Stimulated activated CD4-positive, alpha-beta T cell treated with anti-CD3 and anti-CD28 coated beads, TNF-alpha, amount 100 ng/mL, for 1 hour (primary cell): ENCODE results near the gene SUN5.
"Not testable (repeated sequence)": the region's sequence is repeated elsewhere in the genome, so short reads cannot be mapped to it uniquely, and the experiment has no call there.

Source experiments
- DNase-seq, 3 donors: peaks; one replicate each; pipeline ENCODE4 v3.0.0-alpha.2; 2020; ENCODE audit warnings: low read depth in 3 of 3, low spot score in 1 of 3

The SUN5 gene

GRCh38 chr20:32965581-32966373 is 38.5 kb downstream of the SUN5 start:
- DNase-seq, result no peak

DNA sequence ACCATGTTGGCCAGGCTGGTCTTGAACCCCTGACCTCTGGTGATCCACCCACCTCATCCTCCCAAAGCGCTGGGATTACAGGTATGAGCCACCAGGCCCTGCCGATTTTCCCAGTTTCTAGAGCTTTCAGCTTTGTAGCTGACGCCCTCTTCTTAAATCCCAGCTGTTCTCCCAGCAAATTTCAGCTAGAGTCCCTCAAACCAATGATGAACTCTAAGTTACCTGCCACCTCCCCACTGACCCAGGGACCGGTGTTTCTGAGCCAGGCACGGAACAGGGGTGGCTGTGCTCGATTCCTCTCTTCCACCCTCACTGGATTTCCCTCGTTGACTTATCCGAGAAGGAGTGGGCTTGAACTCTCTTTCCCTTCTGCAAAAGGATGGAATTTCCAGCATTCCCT is 39.1 kb downstream of the SUN5 start:
- no peak for DNase-seq

DNA sequence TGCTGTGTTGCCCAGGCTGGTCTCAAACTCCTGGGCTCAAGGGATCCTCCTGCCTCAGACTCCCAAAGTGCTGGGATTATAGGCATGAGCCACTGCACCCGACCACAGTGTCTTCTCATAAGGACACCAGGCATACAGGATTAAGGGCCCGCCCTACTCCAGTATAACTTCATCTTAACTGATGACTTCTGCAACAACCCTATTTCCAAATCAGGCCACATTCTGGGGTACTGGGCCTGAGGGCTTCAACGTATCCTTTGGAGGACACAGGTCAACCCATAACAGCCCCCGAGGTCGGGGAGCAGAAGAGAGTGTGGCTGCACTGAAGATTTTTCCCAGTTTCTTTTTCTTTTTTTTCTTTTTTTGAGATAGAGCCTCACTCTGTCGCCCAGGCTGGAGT is 39.7 kb downstream of the SUN5 start:
- no peak for DNase-seq

- DNase-seq, result no peak
Measured at GRCh38 chr20:32963176-32963575, 41.1 kb downstream of the SUN5 start.

GRCh38 chr20:32962646-32963045 is 41.6 kb downstream of the SUN5 start:
- not testable (repeated sequence) for DNase-seq

GRCh38 chr20:32962053-32962452 is 42.2 kb downstream of the SUN5 start:
- no peak for DNase-seq

GRCh38 chr20:32960849-32961731 is 43.1 kb downstream of the SUN5 start:
- no peak for DNase-seq

DNA sequence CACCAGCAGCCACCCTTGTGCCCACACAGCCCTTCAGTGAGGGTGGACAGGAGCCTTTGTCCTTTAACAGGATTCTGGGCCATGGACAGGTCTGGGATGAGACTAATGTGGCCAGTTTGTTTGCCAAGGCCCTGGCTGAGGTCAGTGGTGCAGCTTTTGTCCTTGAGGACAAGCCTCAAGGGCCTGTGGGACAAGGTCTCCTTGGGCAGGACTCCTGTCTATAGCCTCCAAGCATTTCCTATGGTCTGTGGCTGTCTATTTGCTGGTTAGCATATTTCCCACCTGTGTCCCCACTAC is 44.1 kb downstream of the SUN5 start:
- no peak for DNase-seq

GRCh38 chr20:32959351-32960221 is 44.6 kb downstream of the SUN5 start:
- no peak for DNase-seq

DNA sequence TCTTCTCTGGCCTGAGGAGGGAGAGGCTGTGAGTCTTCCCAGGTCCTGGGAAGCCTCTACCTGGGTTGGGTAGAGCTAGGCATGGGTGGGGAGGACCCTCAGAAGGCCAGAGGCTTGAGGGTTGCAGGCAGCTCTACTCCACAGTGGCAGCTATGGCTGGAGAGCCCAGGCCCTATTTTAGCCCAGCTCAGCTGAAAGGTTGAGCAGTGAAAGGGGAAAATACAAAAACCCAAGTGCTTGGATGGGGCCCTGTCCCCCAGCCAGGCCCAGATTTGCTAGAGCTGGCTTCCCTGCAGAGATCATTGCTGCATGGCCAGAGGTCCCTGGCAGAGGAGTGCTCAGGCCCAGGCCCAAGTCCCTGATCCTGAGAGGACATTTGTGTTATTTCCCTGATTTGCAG is 45.7 kb downstream of the SUN5 start:
- no peak for DNase-seq

GRCh38 chr20:32957459-32957858 is 46.8 kb downstream of the SUN5 start:
- no peak for DNase-seq

GRCh38 chr20:32950539-32950938 is 53.7 kb downstream of the SUN5 start:
- DNase-seq, result not testable (repeated sequence)

DNA sequence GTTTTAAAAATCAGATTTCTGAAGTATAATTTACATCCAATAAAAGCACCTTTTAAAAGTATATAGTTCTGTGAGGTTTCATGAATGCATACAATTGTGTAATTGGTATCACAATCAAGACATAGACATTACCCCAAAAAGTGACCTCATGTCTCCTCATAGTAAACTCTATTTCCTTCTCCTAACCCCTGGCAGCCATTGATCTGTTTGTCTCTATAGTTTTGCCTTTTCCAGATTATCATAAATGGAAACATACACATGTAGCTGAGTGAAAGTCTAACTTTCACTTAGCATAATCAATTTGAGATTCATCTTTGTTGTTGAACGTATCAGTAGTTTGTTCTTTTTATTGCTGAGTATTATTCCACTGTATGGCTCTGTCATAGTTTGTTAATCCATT is 57.6 kb downstream of the SUN5 start:
- no peak for DNase-seq

GRCh38 chr20:32945710-32946221 is 58.5 kb downstream of the SUN5 start:
- no peak for DNase-seq

- no peak for DNase-seq
Measured at GRCh38 chr20:32943490-32944052, 60.7 kb downstream of the SUN5 start.

GRCh38 chr20:32941155-32941885 is 62.9 kb downstream of the SUN5 start:
- DNase-seq, result no peak

DNA sequence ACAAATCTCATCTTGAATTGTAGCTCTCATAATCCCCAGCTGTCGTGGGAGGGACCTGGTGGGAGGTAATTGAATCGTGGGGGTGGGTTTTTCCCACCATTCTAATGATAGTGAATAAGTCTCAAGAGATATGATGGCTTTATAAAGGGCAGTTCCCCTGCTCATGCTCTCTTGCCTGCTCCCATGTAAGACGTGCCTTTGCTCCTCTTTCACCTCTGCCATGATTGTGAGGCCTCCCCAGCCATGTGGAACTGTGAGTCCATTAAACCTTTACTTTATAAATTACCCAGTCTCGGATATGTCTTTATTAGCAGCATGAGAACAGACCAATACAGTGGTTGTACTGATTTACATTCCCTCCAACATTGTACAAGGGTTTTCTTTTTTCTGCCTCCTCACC is 69.7 kb downstream of the SUN5 start:
- DNase-seq, result no peak
